NCI-H2107 (cell line): ENCODE measurements around the gene INO80C.
"Not testable (repeated sequence)": the region's sequence is repeated elsewhere in the genome, so short reads cannot be mapped to it uniquely, and the experiment has no call there.

Source experiments
- DNase-seq: peaks from one replicate; lab custom pipeline; 2025; lab: John Stamatoyannopoulos, UW

Gene INO80C

GRCh38 chr18:35487525-35487924 lies 10.2 kb downstream of the INO80C start:
- not testable (repeated sequence) for DNase-seq

DNA sequence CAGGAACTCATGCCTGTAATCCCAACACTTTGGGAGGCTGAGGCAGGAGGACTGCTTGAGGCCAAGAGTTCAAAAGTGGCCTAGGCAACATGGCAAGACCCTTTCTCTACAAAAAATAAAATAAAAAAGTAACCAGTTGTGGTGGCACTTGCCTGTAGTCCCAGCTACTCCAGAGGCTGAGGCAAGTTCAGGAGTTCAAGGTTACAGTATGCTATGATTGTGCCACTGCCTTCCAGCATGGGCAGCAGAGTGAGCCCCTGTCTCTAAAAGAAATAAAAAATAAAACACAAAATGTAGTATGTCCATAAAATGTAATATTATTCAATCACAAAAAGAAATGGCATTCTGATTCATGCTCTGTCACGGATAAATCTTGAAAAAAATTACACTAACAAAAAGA lies 11.9 kb downstream of the INO80C start:
- DNase-seq: no peak

DNA sequence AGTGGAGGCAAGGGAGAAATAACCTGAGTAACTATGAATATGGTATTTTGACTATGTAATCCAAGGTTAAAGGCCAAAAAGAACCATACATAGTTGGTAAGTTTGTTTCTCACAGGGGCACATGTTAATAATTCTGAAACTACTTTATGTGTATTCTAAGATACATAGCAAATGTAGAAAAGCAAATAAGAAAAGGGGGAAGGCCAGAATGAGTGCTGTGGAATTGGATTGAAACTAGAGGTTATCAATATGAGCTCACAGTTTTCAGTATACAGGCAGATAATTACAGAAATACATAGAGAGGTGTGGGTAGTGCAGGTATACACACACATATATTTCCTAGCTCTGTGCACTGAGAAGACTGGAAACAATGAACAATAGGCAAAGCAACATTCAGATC lies 13.7 kb downstream of the INO80C start:
- DNase-seq: no peak

DNA sequence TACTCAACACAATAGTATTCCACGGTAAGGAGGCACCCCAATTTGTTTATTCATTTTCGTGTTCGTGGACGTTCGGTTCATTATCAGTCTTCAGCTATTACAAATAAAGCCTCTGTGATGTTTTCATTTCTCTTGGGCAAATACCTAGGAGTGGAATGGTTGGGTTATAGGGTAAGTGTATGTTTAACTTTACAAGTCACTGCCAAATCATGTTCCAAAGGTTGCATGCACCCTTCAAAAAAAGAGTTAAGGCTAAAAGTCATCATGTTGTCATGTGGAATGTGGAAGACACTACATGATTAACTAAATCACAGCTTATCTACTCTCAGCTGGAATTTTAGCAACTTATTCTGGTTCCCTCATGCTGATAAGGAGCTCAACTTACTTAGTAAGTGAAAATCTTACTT lies 15.8 kb downstream of the INO80C start:
- DNase-seq: no peak

- DNase-seq: no peak
These were observed 17.7 kb downstream of the INO80C start for GRCh38 chr18:35479911-35480586.

DNA sequence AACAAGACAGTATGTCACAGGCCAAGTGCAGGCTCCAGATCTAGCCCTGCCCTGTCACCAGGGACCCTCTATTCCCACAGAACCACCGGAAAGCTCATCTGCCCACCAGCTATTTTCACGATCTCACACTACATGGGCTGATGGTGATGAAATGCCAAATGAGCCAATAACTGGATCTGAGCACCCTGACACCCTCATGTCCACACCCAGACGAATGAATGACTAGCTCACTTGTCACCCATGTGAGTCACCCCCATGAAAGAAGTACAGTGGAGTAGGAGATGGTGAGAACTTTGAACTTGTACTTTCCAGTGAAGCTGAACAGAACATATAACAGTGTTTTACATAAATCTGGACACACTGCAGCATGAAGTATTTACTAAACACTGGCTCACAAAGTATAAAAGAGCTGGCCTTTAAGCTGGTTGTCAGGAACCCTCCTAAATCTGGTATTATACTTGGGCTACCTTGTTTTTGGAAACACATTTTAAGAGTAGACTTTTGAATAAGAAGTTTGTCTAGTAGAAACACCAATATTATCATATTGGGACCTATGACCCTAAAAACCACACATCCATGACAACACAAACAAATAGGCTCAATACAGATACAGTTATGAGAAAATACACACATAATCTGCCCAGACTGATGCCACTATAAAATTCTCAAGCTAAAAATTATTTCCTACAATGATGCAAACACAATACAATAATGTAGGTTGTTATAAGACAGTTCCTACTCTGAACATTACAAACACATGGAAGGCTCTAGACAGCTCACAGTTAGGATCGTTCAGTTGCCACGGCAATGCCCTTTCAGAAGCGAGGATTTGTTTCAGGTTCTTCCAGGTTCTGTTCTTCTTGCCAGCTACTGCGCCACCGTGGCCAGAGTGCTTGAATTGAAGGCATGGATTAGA lies 19.0 kb downstream of the INO80C start:
- no peak for DNase-seq

DNA sequence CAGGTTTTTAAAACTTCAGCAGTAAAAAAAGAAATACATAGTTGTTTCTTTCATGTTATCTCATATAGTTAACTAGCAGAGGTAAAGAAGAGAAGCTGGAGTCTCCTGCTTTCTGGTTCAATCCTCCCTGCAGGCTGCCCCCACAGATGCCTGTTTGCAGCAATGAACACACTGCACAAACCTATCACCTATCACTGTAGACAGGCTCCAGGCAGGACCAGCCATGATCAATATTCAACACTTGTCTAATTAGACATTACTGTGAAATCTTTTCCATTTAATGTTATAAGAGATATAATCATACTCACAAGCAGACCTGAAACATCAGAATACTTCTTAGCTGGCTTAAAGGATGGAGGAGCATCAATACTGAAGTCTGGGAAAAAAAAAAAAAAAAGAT lies 19.8 kb downstream of the INO80C start:
- DNase-seq: no peak

DNA sequence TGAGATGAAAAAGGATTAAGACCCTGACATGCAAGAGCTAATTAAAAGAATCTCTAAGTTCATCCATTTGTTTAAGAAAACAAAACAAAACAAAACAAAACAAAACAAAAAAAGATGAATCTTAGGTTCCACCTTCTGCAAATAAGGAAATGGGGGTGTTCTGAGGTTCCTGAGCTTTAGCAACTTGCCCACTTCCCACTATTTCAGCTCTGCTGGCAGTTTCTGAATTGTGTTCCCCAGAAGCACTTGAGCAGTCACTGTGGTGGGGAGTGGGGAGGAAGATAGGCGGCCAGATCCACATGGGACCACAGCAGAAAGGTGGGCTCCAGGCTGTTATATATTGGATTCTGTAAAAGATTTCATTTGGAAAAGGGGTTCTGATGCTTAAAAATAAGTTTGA lies 20.3 kb downstream of the INO80C start:
- DNase-seq: no peak

GRCh38 chr18:35474884-35475283 lies 22.9 kb downstream of the INO80C start:
- no peak for DNase-seq

DNA sequence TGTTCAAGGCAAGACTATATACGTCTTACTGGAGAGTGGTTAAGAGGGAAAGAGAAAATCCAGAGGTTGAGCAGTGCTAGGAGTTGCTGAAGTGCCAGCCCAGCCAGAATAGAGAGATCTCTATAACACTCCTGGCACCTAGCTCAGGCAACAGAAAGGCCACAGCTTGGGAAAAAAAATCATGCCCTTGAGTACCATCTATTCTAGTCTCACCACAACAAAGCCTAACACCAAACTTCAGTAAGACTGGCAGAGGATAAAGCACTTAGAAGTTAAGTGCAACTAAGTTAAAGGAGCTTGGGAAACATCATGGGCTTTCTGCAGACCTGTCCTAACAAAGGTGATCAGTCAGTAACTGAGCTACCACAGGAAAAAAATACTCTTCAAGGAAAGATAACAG lies 24.2 kb downstream of the INO80C start:
- DNase-seq: no peak

DNA sequence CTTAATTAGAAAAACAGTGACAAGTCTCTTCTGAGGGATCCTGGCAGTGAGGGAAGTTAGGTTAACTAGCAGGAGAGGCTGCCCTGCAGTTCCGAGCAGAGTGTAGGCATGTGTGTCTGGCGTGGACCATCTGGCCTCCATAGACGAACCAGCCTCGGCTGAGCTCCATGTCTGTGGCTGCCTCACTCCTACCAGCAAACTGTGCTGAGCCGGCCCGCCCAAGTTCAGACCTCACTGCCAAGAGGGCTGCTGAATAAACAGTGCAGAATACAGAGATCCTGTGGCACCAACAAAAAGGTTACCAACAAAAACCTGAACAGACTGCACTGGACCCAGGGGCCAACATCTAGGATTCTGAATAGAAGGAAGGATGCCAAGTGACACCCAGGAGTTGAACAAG lies 27.3 kb downstream of the INO80C start:
- no peak for DNase-seq

DNA sequence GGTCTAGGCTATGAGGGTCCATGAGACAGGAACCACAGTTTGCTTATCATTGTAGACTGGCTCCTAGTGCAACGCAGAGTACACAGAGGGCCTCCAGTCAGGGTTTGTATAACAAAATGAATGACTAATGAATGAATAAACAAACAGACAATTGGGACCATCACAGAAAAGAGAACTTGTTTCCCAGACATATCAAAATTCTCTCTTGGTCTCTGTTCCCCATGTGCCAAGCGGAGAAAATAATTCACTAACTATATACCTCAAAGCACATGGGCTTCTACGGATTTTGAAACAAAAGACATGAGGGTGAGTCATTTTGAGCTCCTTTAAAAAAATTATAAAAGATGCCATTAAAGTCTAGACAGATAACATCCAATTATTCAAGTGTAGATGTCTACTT lies 28.0 kb downstream of the INO80C start:
- no peak for DNase-seq

DNA sequence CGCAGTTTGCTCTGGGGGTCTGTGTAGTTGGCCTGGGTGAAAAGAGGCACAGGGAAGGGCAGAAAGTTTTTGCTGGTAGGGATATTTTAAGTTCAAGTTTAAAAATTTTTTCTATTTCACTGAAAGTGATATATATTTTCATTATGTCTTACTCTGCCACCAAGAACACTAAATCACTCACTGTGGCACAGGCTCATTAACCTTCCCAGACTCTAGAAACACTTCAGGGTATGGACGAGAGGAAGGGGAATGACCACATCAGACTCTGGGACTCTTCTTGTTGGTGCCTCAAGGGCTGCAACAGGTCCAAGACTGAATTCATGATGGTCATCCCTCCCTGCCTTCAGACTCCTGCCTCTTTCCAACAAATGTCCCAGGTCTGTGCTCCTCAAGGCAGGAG lies 29.0 kb downstream of the INO80C start:
- DNase-seq: no peak

DNA sequence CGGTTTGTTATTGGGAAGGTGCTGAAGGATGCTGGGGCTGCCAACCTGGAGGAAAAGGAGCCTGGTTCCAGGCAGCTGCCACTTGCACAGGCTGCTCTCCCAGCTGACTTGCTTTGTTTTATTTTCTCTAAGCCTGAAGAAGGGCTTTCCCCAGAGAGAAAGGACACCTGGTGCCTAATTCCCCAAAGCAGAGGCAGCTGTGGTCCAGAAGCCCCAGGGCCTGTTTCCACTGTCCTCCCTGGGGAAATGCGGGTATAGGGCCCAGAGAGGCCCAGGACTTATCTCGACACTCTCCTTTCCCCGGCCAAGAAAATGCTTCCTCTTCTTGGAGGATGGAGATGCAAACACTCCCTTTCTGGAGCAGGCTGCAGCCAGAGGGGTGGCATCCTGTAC lies 30.1 kb downstream of the INO80C start:
- peak; percentile 76 for DNase-seq

GRCh38 chr18:35466815-35467623 lies 30.7 kb downstream of the INO80C start:
- DNase-seq: no peak

DNA sequence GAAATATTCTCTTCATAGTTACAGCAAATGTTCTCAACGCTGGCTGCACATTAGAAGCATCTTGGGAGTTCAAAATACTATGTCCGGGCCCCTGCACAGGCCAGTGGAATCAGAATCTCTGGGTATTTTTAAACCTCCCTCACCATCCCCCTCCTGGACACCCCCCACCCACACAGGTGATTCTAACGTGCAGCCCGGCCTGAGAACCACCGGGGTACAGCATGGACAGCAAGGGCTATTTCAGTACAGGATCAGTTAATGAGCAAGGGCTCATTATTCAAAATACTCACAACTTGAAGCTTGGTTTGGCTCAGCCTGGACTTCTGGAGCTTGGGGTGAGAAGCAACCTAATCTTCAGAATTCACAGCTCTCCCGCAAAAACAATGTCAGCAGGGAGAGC lies 31.4 kb downstream of the INO80C start:
- DNase-seq: no peak

- DNase-seq: no peak
These were observed 32.4 kb downstream of the INO80C start for GRCh38 chr18:35465329-35465728.

DNA sequence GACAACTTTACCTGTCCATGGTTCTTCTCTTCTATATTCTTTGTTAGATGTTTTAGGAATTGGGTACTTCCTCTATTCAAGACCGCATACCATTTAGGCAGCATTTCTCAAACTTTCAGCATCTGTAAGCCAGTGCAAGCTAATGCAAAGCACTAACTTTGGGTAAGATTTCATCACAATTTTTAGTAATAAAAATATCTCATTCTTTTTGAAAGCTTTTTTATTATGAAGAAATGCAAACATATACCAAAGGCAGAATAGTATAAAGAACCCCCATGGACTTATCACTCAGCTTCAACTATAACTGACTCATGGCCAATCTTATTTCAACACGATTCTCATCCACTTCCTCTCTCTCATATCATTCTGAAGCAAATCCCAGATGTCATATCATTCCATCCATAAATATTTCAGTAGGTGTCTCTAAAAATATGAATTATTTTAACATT lies 32.9 kb downstream of the INO80C start:
- DNase-seq: no peak

DNA sequence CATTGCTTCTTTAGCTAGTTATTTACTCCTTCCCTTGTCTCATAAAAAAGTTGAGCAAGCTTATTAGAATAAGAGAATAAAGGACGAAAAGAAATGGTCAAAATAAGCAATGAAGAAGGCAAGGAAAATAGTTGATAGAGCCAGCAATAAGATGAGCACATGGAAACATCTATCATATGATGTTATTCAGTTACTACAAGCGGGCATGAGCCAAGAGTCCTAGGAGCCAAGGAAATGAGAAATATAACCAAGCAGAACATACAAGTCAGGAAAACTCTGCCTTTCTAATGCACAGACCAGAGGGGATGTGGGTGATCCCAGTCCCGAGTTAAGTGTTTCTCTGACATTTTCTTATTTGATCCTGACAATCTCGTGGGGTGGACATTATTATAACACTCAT lies 33.9 kb downstream of the INO80C start:
- no peak for DNase-seq

GRCh38 chr18:35463050-35463449 lies 34.7 kb downstream of the INO80C start:
- DNase-seq: no peak

DNA sequence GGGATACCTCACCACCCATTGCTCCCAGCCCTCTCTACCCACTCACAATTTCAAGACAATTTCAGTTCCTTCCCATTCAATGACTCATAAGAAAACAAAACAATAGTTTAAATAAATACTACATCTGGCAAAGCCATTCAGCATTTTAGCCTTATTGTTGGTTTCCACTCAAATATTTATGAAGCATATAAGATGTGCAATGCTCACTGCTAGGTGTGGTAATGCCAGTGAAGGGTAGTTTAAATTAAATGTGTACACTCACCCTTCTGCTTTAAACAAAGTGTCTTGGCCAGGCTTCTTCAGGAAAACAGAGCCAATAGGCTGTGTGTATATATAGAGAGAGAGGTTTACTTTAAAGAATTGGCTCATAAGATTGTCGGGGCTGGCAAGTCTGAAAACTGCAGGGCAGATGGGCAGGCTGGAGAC lies 37.0 kb downstream of the INO80C start:
- no peak for DNase-seq

- no peak for DNase-seq
These were observed 37.8 kb downstream of the INO80C start for GRCh38 chr18:35459997-35460396.
